ENCODE data around the gene NRXN3. TPM values are rescaled to one million over a fixed set of nuclear protein-coding genes. Genes with fewer than 3 reads are reported as not detected.

Gene NRXN3
- total and polyA plus RNA-seq, 8 donors, result 1.3 to 7.6 (median 1.5) TPM

DNA sequence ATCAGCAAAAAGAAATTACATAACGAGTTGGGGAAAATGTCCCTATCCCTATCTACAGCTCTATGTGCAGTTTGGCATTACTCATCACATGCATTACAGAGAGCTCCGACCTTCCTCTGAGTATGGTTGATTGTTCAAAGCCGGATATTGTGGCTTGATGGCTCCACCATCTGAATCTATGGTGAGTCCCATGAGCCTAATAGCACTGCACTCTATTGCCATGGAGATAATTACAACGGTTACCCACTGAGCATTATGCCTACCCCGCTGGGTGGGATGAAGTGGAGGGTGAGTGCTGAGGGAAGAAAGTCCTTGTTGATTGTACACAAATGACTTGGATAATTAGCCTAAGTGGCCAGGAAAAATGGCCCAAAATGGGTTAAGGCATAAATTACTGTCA is 800.5 kb downstream of the NRXN3 start:
- no peak overlapping the region for H3K27ac ChIP-seq
- no peak overlapping the region for H3K4me3 ChIP-seq
- no peaks in the 10 kb centered on the region for H3K4me1 ChIP-seq
- no peak for DNase-seq
- H3K36me3 ChIP-seq, result no peaks in the 10 kb centered on the region
- ATAC-seq, result no peak
- no peaks in the 10 kb centered on the region for H3K27me3 ChIP-seq
- TF ChIP-seq, protein P1, sequence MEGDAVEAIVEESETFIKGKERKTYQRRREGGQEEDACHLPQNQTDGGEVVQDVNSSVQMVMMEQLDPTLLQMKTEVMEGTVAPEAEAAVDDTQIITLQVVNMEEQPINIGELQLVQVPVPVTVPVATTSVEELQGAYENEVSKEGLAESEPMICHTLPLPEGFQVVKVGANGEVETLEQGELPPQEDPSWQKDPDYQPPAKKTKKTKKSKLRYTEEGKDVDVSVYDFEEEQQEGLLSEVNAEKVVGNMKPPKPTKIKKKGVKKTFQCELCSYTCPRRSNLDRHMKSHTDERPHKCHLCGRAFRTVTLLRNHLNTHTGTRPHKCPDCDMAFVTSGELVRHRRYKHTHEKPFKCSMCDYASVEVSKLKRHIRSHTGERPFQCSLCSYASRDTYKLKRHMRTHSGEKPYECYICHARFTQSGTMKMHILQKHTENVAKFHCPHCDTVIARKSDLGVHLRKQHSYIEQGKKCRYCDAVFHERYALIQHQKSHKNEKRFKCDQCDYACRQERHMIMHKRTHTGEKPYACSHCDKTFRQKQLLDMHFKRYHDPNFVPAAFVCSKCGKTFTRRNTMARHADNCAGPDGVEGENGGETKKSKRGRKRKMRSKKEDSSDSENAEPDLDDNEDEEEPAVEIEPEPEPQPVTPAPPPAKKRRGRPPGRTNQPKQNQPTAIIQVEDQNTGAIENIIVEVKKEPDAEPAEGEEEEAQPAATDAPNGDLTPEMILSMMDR (IDR thresholded peaks at IDR 0.05), result no peak
- intact Hi-C loops (cut with DNase I), result no loop called here
- no peaks in the 10 kb centered on the region for H3K9me3 ChIP-seq

DNA sequence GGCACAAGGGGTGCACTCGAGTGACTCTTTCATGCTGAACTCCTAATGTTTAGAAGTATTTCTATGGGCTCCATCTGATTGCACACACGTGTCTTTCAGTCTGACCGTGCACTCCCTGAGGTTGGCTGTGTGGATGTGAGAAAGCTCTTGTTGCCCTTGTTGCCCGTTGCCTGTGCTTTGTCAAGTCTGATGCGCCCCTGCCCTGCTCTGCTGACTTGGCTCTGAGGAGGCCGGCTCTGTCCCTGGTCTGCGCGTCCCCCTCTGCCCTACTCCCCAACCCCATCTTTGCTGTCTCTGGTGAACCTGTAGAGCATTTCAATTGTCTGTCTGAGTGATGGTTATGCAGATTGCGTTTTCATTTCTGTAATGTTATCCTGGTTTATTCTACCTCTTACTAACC is 802.3 kb downstream of the NRXN3 start:
- H3K9me3 ChIP-seq, result no peaks in the 10 kb centered on the region
- H3K27ac ChIP-seq, result no peak overlapping the region
- H3K4me3 ChIP-seq, result no peak overlapping the region
- TF ChIP-seq, protein P1 (IDR thresholded peaks at IDR 0.05), result no peak
- no peaks in the 10 kb centered on the region for H3K36me3 ChIP-seq
- no peak for ATAC-seq
- no peaks in the 10 kb centered on the region for H3K4me1 ChIP-seq
- H3K27me3 ChIP-seq, result no peaks in the 10 kb centered on the region
- intact Hi-C loops (cut with DNase I), result no loop called here
- DNase-seq, result peak in 1 of 4 donors; percentile 50

DNA sequence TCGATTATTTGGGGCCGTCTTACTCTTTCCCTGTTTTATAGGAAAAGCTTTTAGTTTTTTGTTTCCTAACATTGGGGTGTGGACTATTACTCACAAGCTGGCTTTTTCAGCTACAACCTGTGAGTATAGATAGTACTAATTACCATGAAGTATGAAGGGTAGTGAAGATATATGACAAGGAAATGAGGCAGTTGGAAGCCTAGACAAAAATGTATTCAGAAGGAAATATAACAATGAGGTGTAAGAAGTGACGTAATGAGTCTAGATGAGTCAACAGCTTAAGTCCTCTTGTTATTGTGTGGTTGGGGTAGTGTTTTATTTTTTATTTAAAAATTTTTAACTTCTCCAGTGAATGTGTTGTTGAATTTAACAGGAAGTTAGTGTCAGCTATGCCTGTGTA is 804.5 kb downstream of the NRXN3 start:
- no peak for DNase-seq
- TF ChIP-seq, protein P1 (IDR thresholded peaks at IDR 0.05), result no peak

DNA sequence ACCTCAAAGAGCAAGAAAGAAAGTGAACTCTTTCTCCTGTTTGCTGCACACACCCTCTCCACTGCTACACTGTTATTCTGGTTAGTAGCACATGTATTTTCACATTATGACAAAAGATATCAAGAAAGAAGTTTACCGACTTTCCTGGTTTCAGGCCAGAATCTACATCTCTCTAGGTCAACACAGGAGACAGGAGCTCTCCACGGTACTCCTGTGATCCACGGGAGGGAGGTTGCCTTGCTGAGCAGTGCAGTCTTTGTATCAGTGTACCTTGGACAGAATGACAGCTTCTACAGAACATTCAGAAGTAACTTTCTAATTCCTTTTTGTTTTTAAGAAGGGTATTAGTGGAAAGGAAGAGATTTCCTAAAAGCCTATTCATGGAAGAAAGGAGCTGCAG is 805.6 kb downstream of the NRXN3 start:
- Histone ChIP-seq H3K4me3 (no peak overlapping the region), H3K9me3 (no peaks in the 10 kb centered on the region), H3K27me3 (no peaks in the 10 kb centered on the region), H3K36me3 (no peaks in the 10 kb centered on the region), H3K27ac (no peak overlapping the region), H3K4me1 (no peaks in the 10 kb centered on the region)
- ATAC-seq (no peak), DNase-seq (no peak)
- TF ChIP-seq, protein P1 (IDR thresholded peaks at IDR 0.05), result no peak
- intact Hi-C loops (cut with DNase I), result no loop called here

More for the DNA sequence above, 804.5 kb downstream of the NRXN3 start:
- Histone ChIP-seq H3K36me3 (no peaks in the 10 kb centered on the region), H3K9me3 (no peaks in the 10 kb centered on the region), H3K27me3 (no peaks in the 10 kb centered on the region), H3K4me3 (no peak overlapping the region), H3K4me1 (no peaks in the 10 kb centered on the region), H3K27ac (no peak overlapping the region)
- intact Hi-C loops (cut with DNase I), result no loop called here
- no peak for ATAC-seq

DNA sequence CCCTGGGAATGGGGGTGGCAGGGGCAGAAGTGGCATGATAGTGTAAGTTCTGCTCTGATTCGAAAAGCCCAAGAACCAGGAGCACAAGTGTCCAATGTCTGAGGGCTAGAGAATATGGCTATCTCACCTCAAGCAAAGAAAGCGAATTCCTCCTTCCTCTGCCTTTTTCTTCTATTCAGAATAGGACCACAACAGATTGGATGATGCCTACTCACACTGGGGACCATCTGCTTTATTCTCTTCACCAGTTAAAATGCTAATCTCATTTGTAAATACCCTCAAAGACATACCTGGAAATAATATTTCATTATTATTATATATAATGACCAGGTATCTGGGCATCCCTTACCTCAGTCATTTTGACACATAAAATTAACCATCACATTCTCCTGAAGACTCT is 808.7 kb downstream of the NRXN3 start:
- TF ChIP-seq, protein P1 (IDR thresholded peaks at IDR 0.05), result no peak
- ATAC-seq (no peak), DNase-seq (no peak)
- H3K4me1 ChIP-seq, result no peaks in the 10 kb centered on the region
- no peak overlapping the region for H3K27ac ChIP-seq
- H3K36me3 ChIP-seq, result no peaks in the 10 kb centered on the region
- H3K27me3 ChIP-seq, result no peaks in the 10 kb centered on the region
- H3K9me3 ChIP-seq, result no peaks in the 10 kb centered on the region
- intact Hi-C loops (cut with DNase I), result no loop called here
- H3K4me3 ChIP-seq, result no peak overlapping the region

All from left lung (tissue), 10 donors.